MV-4-11 (cell line): ENCODE results near the gene POMGNT2.
A peak's percentile ranks its signal among the peaks of the same experiment; 100 is the strongest.

Source experiments
- DNase-seq: peaks from one replicate; lab custom pipeline; 2025; lab: John Stamatoyannopoulos, UW

The POMGNT2 gene

GRCh38 chr3:43105596-43106292 is at the start of gene POMGNT2:
Gene POMGNT2 (minus strand): TSS chr3:43106079. CDS start chr3:43081431, 24,648 bp downstream.
- DNase-seq, result peak; percentile 69

GRCh38 chr3:43154980-43155379 is 49.1 kb upstream of the POMGNT2 start:
- DNase-seq, result no peak

- no peak for DNase-seq
These were observed 47.6 kb upstream of the POMGNT2 start for GRCh38 chr3:43153216-43154083.

GRCh38 chr3:43152649-43153048 is 46.8 kb upstream of the POMGNT2 start:
- no peak for DNase-seq

GRCh38 chr3:43148033-43148432 is 42.2 kb upstream of the POMGNT2 start:
- DNase-seq, result no peak

GRCh38 chr3:43146599-43146998 is 40.7 kb upstream of the POMGNT2 start:
- DNase-seq, result no peak

- DNase-seq, result no peak
These were observed 39.0 kb upstream of the POMGNT2 start for GRCh38 chr3:43144761-43145490.

- no peak for DNase-seq
These were observed 36.6 kb upstream of the POMGNT2 start for GRCh38 chr3:43142472-43142871.

- DNase-seq, result no peak
These were observed 32.8 kb upstream of the POMGNT2 start for GRCh38 chr3:43138488-43139231.

GRCh38 chr3:43132870-43133636 is 27.2 kb upstream of the POMGNT2 start:
- DNase-seq, result no peak

GRCh38 chr3:43132193-43132592 is 26.3 kb upstream of the POMGNT2 start:
- DNase-seq, result no peak

- peak; percentile 45 for DNase-seq
These were observed 22.6 kb upstream of the POMGNT2 start for GRCh38 chr3:43128464-43128863.

- DNase-seq, result no peak
These were observed 20.7 kb upstream of the POMGNT2 start for GRCh38 chr3:43126536-43126935.

- no peak for DNase-seq
These were observed 18.0 kb upstream of the POMGNT2 start for GRCh38 chr3:43123895-43124294.

GRCh38 chr3:43120937-43121336 is 15.1 kb upstream of the POMGNT2 start:
- DNase-seq, result no peak

GRCh38 chr3:43117257-43117656 is 11.4 kb upstream of the POMGNT2 start:
- no peak for DNase-seq

GRCh38 chr3:43113671-43114070 is 7.8 kb upstream of the POMGNT2 start:
- DNase-seq, result no peak

- no peak for DNase-seq
These were observed 382 bp upstream of the POMGNT2 start for GRCh38 chr3:43106293-43106628.

- DNase-seq, result no peak
These were observed 951 bp downstream of the POMGNT2 start for GRCh38 chr3:43104660-43105595.

- no peak for DNase-seq
These were observed 1.8 kb downstream of the POMGNT2 start for GRCh38 chr3:43104039-43104438.
